Duodenal mucosa (tissue), 2 donors: ENCODE results near the gene BMP8A.
"Not testable (repeated sequence)": the region's sequence is repeated elsewhere in the genome, so short reads cannot be mapped to it uniquely, and the experiment has no call there.

Experiments
- H3K27ac ChIP-seq: one replicate; pipeline ENCODE4 v1.7.0; 2013; ENCODE audit warnings: low read depth, low read length
- H3K27me3 ChIP-seq, 2 donors: one replicate each; pipeline ENCODE4 v1.7.0; 2013; ENCODE audit warnings: low read length in 2 of 2, control low read depth in 1 of 2; ENCODE audit not compliant: insufficient read depth in 2 of 2, control insufficient read depth in 1 of 2
- H3K36me3 ChIP-seq, 2 donors: one replicate each; pipeline ENCODE4 v1.7.0; 2013; ENCODE audit warnings: low read length in 2 of 2, control low read depth in 1 of 2; ENCODE audit not compliant: insufficient read depth in 2 of 2, control insufficient read depth in 1 of 2
- H3K4me1 ChIP-seq, 2 donors: one replicate each; pipeline ENCODE4 v1.7.0; 2013; ENCODE audit warnings: low read length in 2 of 2, control low read depth in 1 of 2; ENCODE audit not compliant: insufficient read depth in 2 of 2, control insufficient read depth in 1 of 2
- H3K4me3 ChIP-seq, 2 donors: one replicate each; pipeline ENCODE4 v1.7.0; 2013; ENCODE audit warnings: low read length in 2 of 2, low read depth in 1 of 2
- H3K9ac ChIP-seq, 2 donors: one replicate each; pipeline ENCODE4 v1.7.0; 2013; ENCODE audit warnings: low read length in 2 of 2, low read depth in 1 of 2
- H3K9me3 ChIP-seq, 2 donors: one replicate each; pipeline ENCODE4 v1.7.0; 2013; ENCODE audit warnings: low read length in 2 of 2, control low read depth in 1 of 2; ENCODE audit not compliant: control insufficient read depth in 1 of 2

BMP8A gene

GRCh38 chr1:39514710-39515124 is 23.3 kb downstream of the BMP8A start:
- H3K27ac ChIP-seq, H3K9ac ChIP-seq, H3K4me3 ChIP-seq, H3K27me3 ChIP-seq, H3K36me3 ChIP-seq, H3K4me1 ChIP-seq, H3K9me3 ChIP-seq: not testable (repeated sequence)

GRCh38 chr1:39515131-39516086 is 24.0 kb downstream of the BMP8A start:
- H3K36me3 ChIP-seq, H3K9me3 ChIP-seq, H3K27me3 ChIP-seq, H3K4me1 ChIP-seq, H3K9ac ChIP-seq, H3K27ac ChIP-seq, H3K4me3 ChIP-seq: not testable (repeated sequence)

- not testable (repeated sequence) for H3K9ac ChIP-seq, H3K4me1 ChIP-seq, H3K27me3 ChIP-seq, H3K36me3 ChIP-seq, H3K27ac ChIP-seq, H3K9me3 ChIP-seq, H3K4me3 ChIP-seq
These were observed 25.4 kb downstream of the BMP8A start for GRCh38 chr1:39516841-39517240.

- H3K4me1 ChIP-seq, H3K9ac ChIP-seq, H3K4me3 ChIP-seq, H3K27me3 ChIP-seq, H3K27ac ChIP-seq, H3K36me3 ChIP-seq, H3K9me3 ChIP-seq: not testable (repeated sequence)
These were observed 26.5 kb downstream of the BMP8A start for GRCh38 chr1:39517936-39518335.

GRCh38 chr1:39519376-39519775 is 27.9 kb downstream of the BMP8A start:
- not testable (repeated sequence) for H3K9me3 ChIP-seq, H3K4me1 ChIP-seq, H3K9ac ChIP-seq, H3K36me3 ChIP-seq, H3K4me3 ChIP-seq, H3K27me3 ChIP-seq, H3K27ac ChIP-seq

GRCh38 chr1:39522221-39522620 is 30.8 kb downstream of the BMP8A start:
- not testable (repeated sequence) for H3K27me3 ChIP-seq, H3K4me3 ChIP-seq, H3K4me1 ChIP-seq, H3K9me3 ChIP-seq, H3K9ac ChIP-seq, H3K27ac ChIP-seq, H3K36me3 ChIP-seq

- Histone ChIP-seq H3K9me3 (no peaks in the 10 kb centered on the region), H3K4me3 (no peak overlapping the region), H3K27me3 (no peaks in the 10 kb centered on the region), H3K9ac (no peak overlapping the region), H3K27ac (no peak overlapping the region), H3K36me3 (peaks cover 7 to 10% of the 10 kb centered on the region in 2 donors), H3K4me1 (no peaks in the 10 kb centered on the region)
These were observed 31.5 kb downstream of the BMP8A start for GRCh38 chr1:39522661-39523567.

- H3K9me3 ChIP-seq, result no peaks in the 10 kb centered on the region
- H3K27ac ChIP-seq, result no peak overlapping the region
- no peak overlapping the region for H3K9ac ChIP-seq
- H3K36me3 ChIP-seq, result peaks cover 11 to 16% of the 10 kb centered on the region in 2 donors
- no peak overlapping the region for H3K4me3 ChIP-seq
- no peaks in the 10 kb centered on the region for H3K27me3 ChIP-seq
- no peaks in the 10 kb centered on the region for H3K4me1 ChIP-seq
These were observed 32.7 kb downstream of the BMP8A start for GRCh38 chr1:39524171-39524570.

- H3K27ac ChIP-seq, result no peak overlapping the region
- H3K9me3 ChIP-seq, result no peaks in the 10 kb centered on the region
- H3K27me3 ChIP-seq, result no peaks in the 10 kb centered on the region
- no peak overlapping the region for H3K4me3 ChIP-seq
- no peak overlapping the region for H3K9ac ChIP-seq
- H3K36me3 ChIP-seq, result peaks cover 11 to 16% of the 10 kb centered on the region in 2 donors
- no peaks in the 10 kb centered on the region for H3K4me1 ChIP-seq
These were observed 33.3 kb downstream of the BMP8A start for GRCh38 chr1:39524591-39525365.
